Activated T-cell treated with anti-CD3 and anti-CD28 coated beads for 48 hours (primary cell): ENCODE measurements around the gene ATAD3C.
"Not testable (repeated sequence)": the region's sequence is repeated elsewhere in the genome, so short reads cannot be mapped to it uniquely, and the experiment has no call there.

ENCODE experiments used
- DNase-seq: peaks from one replicate; pipeline ENCODE4 v3.0.0-alpha.2; 2020; ENCODE audit warnings: low read depth

Gene ATAD3C

GRCh38 chr1:1472053-1472876 lies 22.8 kb downstream of the ATAD3C start:
- peak; percentile 18 for DNase-seq

GRCh38 chr1:1476011-1476410 lies 26.5 kb downstream of the ATAD3C start:
- DNase-seq, result not testable (repeated sequence)

GRCh38 chr1:1477206-1477605 lies 27.7 kb downstream of the ATAD3C start:
- DNase-seq, result no peak

DNA sequence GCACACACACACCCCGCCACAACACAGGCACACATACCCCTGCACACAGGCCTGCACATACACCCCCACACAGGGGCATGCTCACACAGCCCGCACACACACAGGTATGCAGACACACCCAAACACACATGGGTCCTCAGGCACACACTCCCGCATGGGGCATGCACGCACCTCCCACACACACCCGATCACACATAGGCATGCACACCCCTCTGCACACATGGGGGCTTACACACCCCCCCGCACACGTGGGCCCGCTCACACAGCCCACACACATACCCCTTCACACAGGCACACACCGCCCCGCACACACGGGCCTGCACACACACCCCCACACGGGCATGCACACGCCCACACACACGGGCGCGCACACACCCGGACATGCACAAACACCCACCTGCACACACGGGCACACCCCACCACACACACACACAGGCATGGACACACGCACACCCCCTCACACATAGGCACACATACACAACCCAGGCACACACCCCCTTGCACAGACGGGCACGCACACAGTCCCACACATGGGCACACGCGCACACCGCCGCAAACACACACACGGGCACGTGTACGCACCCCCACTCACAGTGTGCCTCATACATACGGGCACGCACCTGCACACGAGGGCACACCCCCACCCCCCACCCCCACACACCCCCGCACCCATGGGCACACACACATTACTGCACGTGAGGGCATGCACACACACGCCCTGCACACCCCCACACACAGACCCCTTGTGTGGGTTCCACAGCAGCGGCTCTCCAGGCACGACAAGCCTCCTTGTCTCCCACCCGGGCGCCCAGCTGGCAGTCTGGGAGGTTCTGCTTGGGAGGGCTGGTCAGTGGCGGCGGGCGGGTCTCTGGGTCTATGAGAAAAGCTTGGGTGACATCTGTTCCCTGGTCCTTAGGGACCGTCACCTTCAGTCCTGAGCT lies 30.3 kb downstream of the ATAD3C start:
- no peak for DNase-seq

- not testable (repeated sequence) for DNase-seq
Measured at GRCh38 chr1:1480488-1480867, 31.0 kb downstream of the ATAD3C start.

DNA sequence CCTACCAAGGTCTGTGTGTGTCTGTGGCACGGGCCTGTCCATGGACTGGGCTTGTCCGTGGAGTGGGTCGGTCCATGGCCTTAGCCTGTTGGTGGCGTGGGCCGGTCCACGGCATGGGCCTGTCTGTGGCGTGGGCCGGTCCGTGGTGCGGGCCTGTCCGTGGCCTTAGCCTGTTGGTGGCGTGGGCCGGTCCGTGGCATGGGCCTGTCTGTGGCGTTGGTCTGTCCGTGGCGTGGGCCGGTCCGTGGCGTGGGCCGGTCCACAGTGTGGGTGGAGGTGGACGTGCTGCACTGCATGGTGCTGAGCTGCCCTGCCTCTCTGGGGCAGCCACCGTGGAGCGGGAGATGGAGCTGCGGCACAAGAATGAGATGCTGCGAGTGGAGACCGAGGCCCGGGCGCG lies 32.3 kb downstream of the ATAD3C start:
- not testable (repeated sequence) for DNase-seq

DNA sequence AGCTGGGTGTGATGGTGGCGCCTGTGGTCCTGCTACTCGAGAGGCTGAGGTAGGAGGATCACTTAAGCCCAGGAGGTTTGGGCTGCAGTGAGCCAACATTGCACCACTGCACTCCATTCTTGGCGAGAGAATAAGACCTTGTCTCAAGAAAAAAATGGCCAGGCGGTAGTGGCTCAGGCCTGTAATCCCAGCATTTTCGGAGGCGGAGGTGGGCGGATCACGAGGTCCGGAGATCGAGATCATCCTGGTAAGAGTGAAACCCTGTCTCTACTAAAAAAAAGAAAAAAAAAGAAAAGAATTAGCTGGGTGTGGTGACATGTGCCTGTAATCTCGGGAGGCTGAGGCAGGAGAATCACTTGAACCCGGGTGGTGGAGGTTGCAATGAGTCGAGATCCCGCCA lies 33.4 kb downstream of the ATAD3C start:
- no peak for DNase-seq

GRCh38 chr1:1483714-1484113 lies 34.2 kb downstream of the ATAD3C start:
- no peak for DNase-seq

DNA sequence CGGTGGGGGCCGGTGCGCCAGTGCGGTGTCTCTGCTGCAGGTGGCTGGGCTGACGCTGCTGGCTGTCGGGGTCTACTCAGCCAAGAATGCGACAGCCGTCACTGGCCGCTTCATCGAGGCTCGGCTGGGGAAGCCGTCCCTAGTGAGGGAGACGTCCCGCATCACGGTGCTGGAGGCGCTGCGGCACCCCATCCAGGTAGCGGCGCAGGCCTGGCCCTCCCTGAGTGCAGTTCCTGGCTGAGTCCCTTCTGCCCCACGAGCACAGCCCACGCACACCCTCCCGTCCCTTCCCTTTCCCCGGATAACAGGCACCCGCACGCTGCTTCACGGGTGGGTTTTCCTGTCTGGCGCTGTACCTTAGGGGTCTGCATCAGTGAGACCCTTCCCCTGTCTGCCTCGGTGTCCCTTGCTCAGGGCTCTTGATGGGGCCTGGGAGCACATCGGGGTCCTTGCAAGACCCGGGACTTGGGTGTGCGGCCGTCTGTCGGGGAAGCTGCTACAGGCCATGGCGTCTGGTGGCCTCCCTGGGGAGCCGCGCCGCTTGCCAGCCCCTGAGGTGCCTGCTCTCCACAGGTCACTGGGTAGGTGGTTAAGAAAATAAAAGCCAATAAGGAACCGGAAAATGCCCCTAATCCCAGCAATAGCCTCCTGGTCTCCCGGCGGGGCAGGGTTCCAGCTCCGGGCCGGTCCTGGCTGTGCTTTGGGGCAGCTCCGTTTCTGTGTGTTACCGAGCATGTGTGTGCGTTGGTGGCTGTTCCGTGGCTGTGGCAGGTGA lies 35.7 kb downstream of the ATAD3C start:
- not testable (repeated sequence) for DNase-seq

DNA sequence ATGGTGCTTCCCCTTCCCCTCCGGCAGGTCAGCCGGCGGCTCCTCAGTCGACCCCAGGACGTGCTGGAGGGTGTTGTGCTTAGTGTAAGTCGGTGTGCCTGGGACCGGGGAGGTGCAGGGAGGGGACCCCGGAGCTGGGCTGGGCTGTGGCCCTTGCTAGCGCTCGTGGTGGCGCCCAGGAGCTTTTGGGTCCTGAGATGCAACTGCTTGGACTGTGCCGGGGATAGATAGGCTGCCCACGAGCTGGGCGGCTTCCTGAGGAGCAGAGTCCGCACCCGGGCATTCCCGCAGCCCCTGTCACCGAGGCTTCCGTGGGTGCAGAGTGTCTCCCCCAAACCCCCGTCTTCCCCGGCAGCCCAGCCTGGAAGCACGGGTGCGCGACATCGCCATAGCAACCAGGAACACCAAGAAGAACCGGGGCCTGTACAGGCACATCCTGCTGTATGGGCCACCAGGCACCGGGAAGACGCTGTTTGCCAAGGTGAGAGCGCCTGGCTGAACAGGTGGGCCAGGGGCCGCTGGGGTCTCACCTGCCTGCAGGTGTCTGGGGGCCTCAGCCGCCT lies 36.3 kb downstream of the ATAD3C start:
- DNase-seq, result not testable (repeated sequence)

DNA sequence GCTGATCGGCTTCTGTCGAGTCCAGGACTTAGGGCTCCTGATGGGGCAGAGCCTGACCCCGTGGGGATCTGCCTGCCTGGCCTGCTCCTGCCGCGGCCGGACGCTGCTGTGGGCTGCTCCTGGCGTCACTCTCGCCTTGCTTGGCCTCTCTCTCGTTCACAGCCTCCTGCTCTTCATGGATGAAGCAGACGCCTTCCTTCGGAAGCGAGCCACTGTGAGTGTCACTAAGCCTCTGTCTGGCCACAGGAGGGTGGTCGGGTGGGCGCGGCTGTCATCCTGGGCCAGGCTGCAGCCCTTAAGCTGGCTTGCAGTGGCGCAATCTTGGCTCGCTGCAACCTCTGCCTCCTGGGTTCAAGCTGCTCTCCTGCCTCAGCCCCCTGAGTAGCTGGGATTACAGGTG lies 38.2 kb downstream of the ATAD3C start:
- no peak for DNase-seq

- DNase-seq, result no peak
Measured at GRCh38 chr1:1489231-1489630, 39.7 kb downstream of the ATAD3C start.

- no peak for DNase-seq
Measured at GRCh38 chr1:1489861-1490260, 40.4 kb downstream of the ATAD3C start.

DNA sequence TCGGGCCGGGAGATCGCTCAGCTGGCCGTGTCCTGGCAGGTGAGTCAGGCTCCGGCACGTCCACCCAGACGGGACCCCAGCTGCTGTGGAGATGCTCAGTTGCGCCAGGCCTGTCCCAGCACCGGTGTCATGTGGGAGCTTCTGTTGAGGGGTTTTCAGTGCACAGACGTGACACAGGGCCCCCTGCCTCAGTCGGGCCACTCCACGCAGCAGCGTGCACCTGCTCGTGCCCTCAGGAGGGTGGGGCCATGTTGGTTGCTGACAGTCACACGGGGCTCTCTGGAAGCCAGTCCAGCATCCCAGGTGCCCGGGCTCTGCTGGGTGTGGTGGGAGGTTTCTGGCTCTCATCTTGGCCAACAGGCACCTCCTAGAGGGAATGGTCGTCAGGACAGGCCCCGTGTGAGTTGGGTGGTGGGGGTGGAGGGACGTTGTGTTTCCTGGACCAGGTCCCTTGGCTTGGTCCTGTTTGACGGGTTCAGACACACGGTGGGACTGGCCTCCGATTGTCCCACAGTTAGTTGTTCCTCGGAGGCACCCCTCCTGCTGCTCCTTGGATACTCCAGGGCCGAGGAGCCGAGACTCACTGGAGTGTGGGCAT lies 41.2 kb downstream of the ATAD3C start:
- DNase-seq, result no peak

GRCh38 chr1:1491601-1492000 lies 42.1 kb downstream of the ATAD3C start:
- no peak for DNase-seq

DNA sequence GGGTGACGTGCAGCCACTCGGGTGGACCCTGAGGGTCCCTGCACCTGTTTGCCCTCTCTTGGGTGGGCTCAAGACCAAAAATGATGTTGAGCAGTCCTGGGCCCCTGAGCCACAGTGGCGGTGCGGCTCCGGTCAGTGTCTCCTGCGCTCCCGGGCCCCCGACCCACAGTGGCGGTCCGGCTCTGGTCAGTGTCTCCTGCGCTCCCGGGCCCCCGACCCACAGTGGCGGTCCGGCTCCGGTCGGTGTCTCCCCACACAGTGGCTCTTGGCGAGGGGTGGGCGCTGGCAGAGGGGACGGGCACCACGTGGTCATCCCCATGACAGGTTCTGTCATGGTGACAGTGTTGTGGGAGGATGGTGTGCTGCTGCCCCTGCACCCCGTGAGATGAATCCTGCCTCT lies 44.8 kb downstream of the ATAD3C start:
- DNase-seq, result not testable (repeated sequence)

DNA sequence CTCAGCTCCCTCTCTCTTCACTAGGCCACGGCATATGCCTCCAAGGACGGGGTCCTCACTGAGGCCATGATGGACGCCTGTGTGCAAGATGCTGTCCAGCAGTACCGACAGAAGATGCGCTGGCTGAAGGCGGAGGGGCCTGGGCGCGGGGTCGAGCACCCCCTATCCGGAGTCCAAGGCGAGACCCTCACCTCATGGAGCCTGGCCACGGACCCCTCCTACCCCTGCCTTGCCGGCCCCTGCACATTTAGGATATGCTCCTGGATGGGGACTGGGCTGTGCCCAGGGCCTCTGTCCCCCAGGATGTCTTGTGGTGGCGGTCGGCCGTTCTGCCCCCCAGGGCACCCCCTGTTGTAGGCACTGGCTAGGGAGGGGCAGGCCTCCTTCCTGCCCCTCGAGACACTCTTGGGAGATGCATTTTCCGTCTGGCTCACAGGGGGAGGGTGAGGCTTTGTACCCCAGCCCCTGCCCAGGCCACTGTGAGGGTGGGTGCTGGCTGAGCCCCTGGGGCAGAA lies 46.0 kb downstream of the ATAD3C start:
- DNase-seq, result not testable (repeated sequence)

- DNase-seq, result peak; percentile 73
Measured at GRCh38 chr1:1504777-1505365, 55.4 kb downstream of the ATAD3C start.

DNA sequence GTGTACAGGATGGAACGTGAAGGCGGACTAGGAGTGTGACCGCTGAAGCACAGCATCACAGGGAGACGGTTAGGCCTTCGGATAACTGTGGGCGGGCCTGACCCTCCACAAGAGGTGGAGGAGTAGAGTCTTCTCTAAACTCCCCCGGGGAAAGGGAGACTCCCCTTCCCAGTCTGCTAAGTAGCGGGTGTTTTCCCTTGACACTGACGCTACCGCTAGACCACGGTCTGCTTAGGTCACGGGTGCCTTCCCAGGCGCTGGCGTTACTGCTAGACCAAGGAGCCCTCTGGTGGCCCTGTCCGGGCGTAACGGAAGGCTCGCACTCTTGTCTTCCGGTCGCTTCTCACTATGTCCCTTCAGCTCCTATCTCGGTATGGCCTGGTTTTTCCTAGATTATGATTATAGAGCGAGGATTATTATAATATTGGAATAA lies 55.9 kb downstream of the ATAD3C start:
- peak; percentile 29 for DNase-seq

GRCh38 chr1:1505801-1506200 lies 56.3 kb downstream of the ATAD3C start:
- not testable (repeated sequence) for DNase-seq

- no peak for DNase-seq
Measured at GRCh38 chr1:1507305-1507704, 57.8 kb downstream of the ATAD3C start.
